Panc1 (cell line): ENCODE results near the gene OTOL1. TPM values are rescaled to one million over a fixed set of nuclear protein-coding genes. Genes with fewer than 3 reads are reported as not detected.

ENCODE experiments used
- ATAC-seq: fragments of 200-7000 bp; cut with Tn5 transposase; 2 replicates; pipeline ENCODE4 v1.9.1; 2020; ENCODE audit warnings: mild to moderate bottlenecking, moderate library complexity
- BruUV-seq: library from RNA; stranded (reverse); fragments of 400-500 nt; replicated peaks from 2 replicates; lab custom pipeline; 2021; lab: Mats Ljungman, UMichigan
- CTCF ChIA-PET: fragments of 300-600 bp; sonication (Branson Sonifier 250); formaldehyde crosslinking; loops from one replicate; lab custom pipeline; 2022; ENCODE audit warnings: antibody characterized with exemption; lab: Charles Lee
- POLR2A ChIA-PET: fragments of 300-600 bp; sonication (Branson Sonifier 250); formaldehyde crosslinking; loops from one replicate; lab custom pipeline; 2022; ENCODE audit warnings: antibody characterized with exemption; lab: Charles Lee
- DNase-seq: peaks from one replicate; pipeline ENCODE4 v3.0.0-alpha.2; 2010; ENCODE audit warnings: low read depth, low spot score
- H3K27ac ChIP-seq: 2 replicates; pipeline ENCODE4 v1.5.1; 2011; ENCODE audit warnings: mild to moderate bottlenecking, low read length, inconsistent platforms
- H3K27me3 ChIP-seq: fragments of 200-500 bp; sonication (Bioruptor generic); 2 replicates; pipeline ENCODE4 v1.6.0; 2014; ENCODE audit warnings: low read length, inconsistent platforms; ENCODE audit not compliant: control insufficient read depth, insufficient read depth
- H3K36me3 ChIP-seq: fragments of 200-500 bp; sonication (Bioruptor generic); 2 replicates; pipeline ENCODE4 v1.5.1; 2014; ENCODE audit warnings: inconsistent platforms, mild to moderate bottlenecking, low read length, moderate library complexity; ENCODE audit not compliant: control insufficient read depth, insufficient read depth
- H3K4me1 ChIP-seq: 2 replicates; pipeline ENCODE4 v1.5.1; 2011; ENCODE audit warnings: inconsistent platforms, mild to moderate bottlenecking, low read length, moderate library complexity; ENCODE audit not compliant: control insufficient read depth, insufficient read depth
- H3K4me3 ChIP-seq, 2 experiments: 2 replicates each; pipeline ENCODE4 v1.5.1; 2011 to 2012; ENCODE audit warnings: low read depth in 2 of 2, low read length in 2 of 2, mild to moderate bottlenecking in 2 of 2, inconsistent platforms in 1 of 2, moderate library complexity in 1 of 2
- H3K9me3 ChIP-seq: fragments of 200-500 bp; sonication (Bioruptor generic); 2 replicates; pipeline ENCODE4 v1.5.1; 2014; ENCODE audit warnings: low read depth, mild to moderate bottlenecking, inconsistent platforms, low read length, moderate library complexity; ENCODE audit not compliant: control insufficient read depth, insufficient read depth
- CTCF ChIP-seq: fragments of 450-650 bp; IDR thresholded peaks from 2 replicates; pipeline ENCODE4 v1.5.1; 2017; ENCODE audit warnings: mild to moderate bottlenecking
- POLR2AphosphoS5 ChIP-seq: IDR thresholded peaks from 2 replicates; pipeline ENCODE4 v1.6.1; 2012; ENCODE audit warnings: mild to moderate bottlenecking, low read depth, low read length, moderate library complexity
- REST ChIP-seq, 2 experiments: IDR thresholded peaks; 2 replicates each; pipeline ENCODE4 v1.6.1; 2011 to 2012; ENCODE audit warnings: low read depth in 2 of 2, control low read depth in 1 of 2, low read length in 1 of 2, mild to moderate bottlenecking in 1 of 2, moderate library complexity in 1 of 2; ENCODE audit not compliant: insufficient read depth in 1 of 2
- SIN3A ChIP-seq: IDR thresholded peaks from 2 replicates; pipeline ENCODE4 v1.6.1; 2012; ENCODE audit warnings: low read depth, mild to moderate bottlenecking, low read length, moderate library complexity, borderline replicate concordance; ENCODE audit not compliant: insufficient read depth
- TCF7L2 ChIP-seq: IDR thresholded peaks from 2 replicates; pipeline ENCODE4 v1.6.1; 2011; ENCODE audit warnings: mild to moderate bottlenecking, low read depth, low read length, inconsistent platforms
- in situ Hi-C: cut with HindIII; loops from 2 replicates; pipeline ENCODE4 v1.10.0; 2016; ENCODE audit warnings: low sequenced_read_pairs, low pct_unique_long_range_greater_than_20kb
- intact Hi-C: fragments of 100-400 bp; cut with micrococcal nuclease; formaldehyde crosslinking; loops from one replicate; pipeline ENCODE4 v1.10.0; 2022; ENCODE audit not compliant: unreplicated experiment
- total RNA-seq: library from RNA; stranded (reverse); gene quantifications from one replicate; pipeline ENCODE4 v1.2.1, GENCODE V29; 2021; ENCODE audit not compliant: unreplicated experiment

Gene OTOL1
- total RNA-seq, 1 experiment from 2014 or later, result not detected

- intact Hi-C loops (no loop called here), in situ Hi-C loops (no loop called here)
- POLR2A ChIA-PET, result no interaction called here
- no peak for DNase-seq
- BruUV-seq, result no TSS peak
- no peaks in the 10 kb centered on the region for H3K36me3 ChIP-seq
- no peaks in the 10 kb centered on the region for H3K4me1 ChIP-seq
- no peak overlapping the region for H3K4me3 ChIP-seq
- ATAC-seq, result no peak
- TF ChIP-seq REST (IDR thresholded peaks at IDR 0.05; ENCODE audit: insufficient read depth in 1 of 2, low read depth in 2 of 2, low read length in 1 of 2), result no peak
- no peak for TF ChIP-seq SIN3A
- no peak for TF ChIP-seq POLR2AphosphoS5
- no peak for TF ChIP-seq TCF7L2
- H3K27ac ChIP-seq, result no peak overlapping the region
- H3K27me3 ChIP-seq, result no peaks in the 10 kb centered on the region; the same call in 1 of the 2 replicates
- H3K9me3 ChIP-seq, result no peaks in the 10 kb centered on the region
- CTCF ChIA-PET, result no interaction called here
Measured at GRCh38 chr3:161523916-161524315, 27.3 kb downstream of the OTOL1 start.

GRCh38 chr3:161531930-161532329, 35.3 kb downstream of the OTOL1 start:
- Histone ChIP-seq H3K9me3 (no peaks in the 10 kb centered on the region), H3K27me3 (peaks cover 3% of the 10 kb centered on the region; the same call in 1 of the 2 replicates), H3K36me3 (no peaks in the 10 kb centered on the region), H3K4me1 (no peaks in the 10 kb centered on the region), H3K4me3 (no peak overlapping the region), H3K27ac (no peak overlapping the region)
- in situ Hi-C loops, result no loop called here
- intact Hi-C loops, result no loop called here
- ChIA-PET POLR2A (no interaction called here), CTCF (no interaction called here)
- ATAC-seq (no peak), DNase-seq (no peak)
- TF ChIP-seq CTCF (no peak), TCF7L2 (no peak), REST (IDR thresholded peaks at IDR 0.05; ENCODE audit: insufficient read depth in 1 of 2, low read depth in 2 of 2, low read length in 1 of 2) (no peak), SIN3A (no peak), POLR2AphosphoS5 (no peak)
- BruUV-seq, result no TSS peak
